Tibial nerve (tissue), 4 donors: ENCODE data around the gene ATRNL1. TPM values are rescaled to one million over a fixed set of nuclear protein-coding genes. Genes with fewer than 3 reads are reported as not detected.

ENCODE experiments used
- DNase-seq, 2 donors: peaks; one replicate each; pipeline ENCODE4 v3.0.0-alpha.2; 2019; ENCODE audit warnings: low spot score in 2 of 2
- H3K27ac ChIP-seq, 4 donors: fragments of 200-600 bp; sonication (generic) in 3 of 4; one replicate each; pipeline ENCODE4 v1.5.1; 2017 to 2019; ENCODE audit warnings: mild to moderate bottlenecking in 1 of 4
- H3K27me3 ChIP-seq, 2 donors: fragments of 200-600 bp; sonication (generic) in 1 of 2; one replicate each; pipeline versions ENCODE4 v1.5.1 to v1.6.0; 2017 to 2019
- H3K36me3 ChIP-seq, 3 donors: fragments of 200-600 bp; sonication (generic); one replicate each; pipeline ENCODE4 v1.5.1; 2018 to 2019
- H3K4me1 ChIP-seq, 4 donors: fragments of 200-600 bp; sonication (generic) in 3 of 4; one replicate each; pipeline ENCODE4 v1.5.1; 2017 to 2019
- H3K4me3 ChIP-seq, 4 donors: fragments of 200-600 bp; sonication (generic) in 3 of 4; one replicate each; pipeline ENCODE4 v1.5.1; 2017 to 2019; ENCODE audit warnings: mild to moderate bottlenecking in 1 of 4, moderate library complexity in 1 of 4
- H3K9me3 ChIP-seq, 4 donors: fragments of 200-600 bp; sonication (generic) in 3 of 4; one replicate each; pipeline ENCODE4 v1.5.1; 2017 to 2019
- CTCF ChIP-seq, 5 experiments: fragments of 200-600 bp in 3 of 5; fragments of 450-650 bp in 2 of 5; sonication (generic) in 3 of 5; IDR thresholded peaks; one replicate each; pipeline ENCODE4 v1.5.1; 2016 to 2019; ENCODE audit warnings: antibody characterized with exemption in 5 of 5, mild to moderate bottlenecking in 3 of 5, moderate library complexity in 2 of 5
- EP300 ChIP-seq, 2 donors: sonication (generic); formaldehyde crosslinking; IDR thresholded peaks; one replicate each; pipeline ENCODE4 v1.6.1; 2017; ENCODE audit warnings: antibody characterized with exemption in 2 of 2, mild to moderate bottlenecking in 1 of 2
- POLR2A ChIP-seq, 2 donors: fragments of 450-650 bp; IDR thresholded peaks; one replicate each; pipeline ENCODE4 v1.6.1; 2017; ENCODE audit warnings: antibody characterized with exemption in 2 of 2, mild to moderate bottlenecking in 2 of 2, moderate library complexity in 2 of 2
- WGBS, 2 donors: methylation state at CpG; one replicate each; pipeline ENCODE4 v1.1.5; 2018; 5-methylcytosine and 5-hydroxymethylcytosine counted together
- total RNA-seq, 4 donors: library from RNA; depleted of rRNA; stranded (reverse); fragments of >200 nt; gene quantifications; one replicate each; pipeline ENCODE4 v1.1.0, GENCODE V29; 2016

Gene ATRNL1
- total RNA-seq, 4 donors from 2014 or later = 1.0 to 5.4 (median 2.7) TPM

DNA sequence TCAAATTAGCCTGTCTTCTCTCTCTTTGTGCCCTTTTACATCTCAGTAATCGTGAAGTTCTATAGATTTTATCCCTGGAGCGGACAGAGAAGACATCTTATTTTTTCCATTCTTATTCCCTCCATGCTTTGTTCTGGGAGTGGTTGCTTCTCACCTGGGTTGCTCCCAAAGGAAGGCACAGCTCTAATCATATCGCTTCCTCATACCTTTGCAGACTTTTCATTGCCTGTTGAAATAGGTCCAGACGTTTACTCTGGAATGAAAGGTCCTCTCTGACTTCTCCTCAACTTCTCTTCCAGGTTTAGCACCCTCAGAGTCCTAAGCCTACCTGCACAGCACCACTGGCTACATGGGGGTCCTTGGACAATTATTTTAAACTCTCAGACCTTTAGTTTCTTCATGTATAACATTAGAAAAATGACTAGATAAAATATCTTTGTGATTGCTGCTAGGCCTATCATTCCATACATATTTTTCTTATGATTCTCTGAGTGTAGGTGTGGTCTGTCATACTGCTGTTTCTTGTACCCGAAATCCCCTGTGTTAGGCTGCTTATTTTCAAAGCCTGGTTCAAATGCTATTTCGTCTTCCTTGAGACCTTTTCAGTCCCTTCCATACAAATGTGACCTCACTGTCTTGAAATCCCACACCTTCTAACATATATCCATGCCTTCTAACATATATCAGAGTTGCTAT, 761.7 kb downstream of the ATRNL1 start:
- Histone ChIP-seq H3K27ac (no peak overlapping the region), H3K4me3 (no peak overlapping the region), H3K27me3 (no peaks in the 10 kb centered on the region), H3K9me3 (peaks cover 0 to 4% (median 0%) of the 10 kb centered on the region in 4 donors), H3K4me1 (no peaks in the 10 kb centered on the region), H3K36me3 (no peaks in the 10 kb centered on the region)
- WGBS, 2 donors = 80 to 85% methylated on average over 6 of the region's 6 CpGs
- DNase-seq = no peak
- TF ChIP-seq POLR2A (IDR thresholded peaks at IDR 0.05) (no peak), CTCF (IDR thresholded peaks at IDR 0.05) (no peak), EP300 (IDR thresholded peaks at IDR 0.05) (no peak)

- Histone ChIP-seq H3K36me3 (no peaks in the 10 kb centered on the region), H3K4me1 (no peaks in the 10 kb centered on the region), H3K4me3 (no peak overlapping the region), H3K27me3 (no peaks in the 10 kb centered on the region), H3K27ac (no peak overlapping the region), H3K9me3 (peaks cover 0 to 4% (median 0%) of the 10 kb centered on the region in 4 donors)
- no peak for DNase-seq
- WGBS, 2 donors = 86 to 93% methylated on average over 6 of the region's 6 CpGs
- TF ChIP-seq POLR2A (IDR thresholded peaks at IDR 0.05) = no peak
- no peak for TF ChIP-seq EP300 (IDR thresholded peaks at IDR 0.05)
Observed at GRCh38 chr10:115856580-115856979, 763.4 kb downstream of the ATRNL1 start.

DNA sequence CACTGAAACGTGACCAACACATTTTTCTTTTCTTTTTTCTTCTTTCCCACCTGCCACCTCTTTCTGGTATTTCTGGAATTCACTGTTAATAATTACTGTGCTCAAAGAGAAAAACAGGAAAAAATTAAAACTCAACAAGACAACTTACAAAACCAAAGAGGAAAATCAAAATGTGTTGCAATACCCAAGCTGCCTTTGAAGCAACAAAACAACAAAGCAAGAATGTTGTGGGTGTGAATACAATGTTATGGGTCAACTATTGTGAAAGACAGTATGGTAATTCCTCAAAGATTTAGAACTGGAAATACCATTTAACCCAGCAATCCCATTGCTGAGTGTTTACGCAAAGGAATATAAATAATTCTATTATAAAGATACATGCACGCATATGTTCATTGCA, 764.7 kb downstream of the ATRNL1 start:
- H3K4me1 ChIP-seq = no peaks in the 10 kb centered on the region
- no peaks in the 10 kb centered on the region for H3K27me3 ChIP-seq
- H3K36me3 ChIP-seq = no peaks in the 10 kb centered on the region
- TF ChIP-seq CTCF (IDR thresholded peaks at IDR 0.05) = no peak
- TF ChIP-seq EP300 (IDR thresholded peaks at IDR 0.05) = no peak
- no peak for TF ChIP-seq POLR2A (IDR thresholded peaks at IDR 0.05)
- peaks cover 0 to 4% (median 0%) of the 10 kb centered on the region in 4 donors for H3K9me3 ChIP-seq
- no peak overlapping the region for H3K27ac ChIP-seq
- no peak overlapping the region for H3K4me3 ChIP-seq
- WGBS, 2 donors = 40 to 62% methylated on average over 3 of the region's 3 CpGs
- DNase-seq = no peak

DNA sequence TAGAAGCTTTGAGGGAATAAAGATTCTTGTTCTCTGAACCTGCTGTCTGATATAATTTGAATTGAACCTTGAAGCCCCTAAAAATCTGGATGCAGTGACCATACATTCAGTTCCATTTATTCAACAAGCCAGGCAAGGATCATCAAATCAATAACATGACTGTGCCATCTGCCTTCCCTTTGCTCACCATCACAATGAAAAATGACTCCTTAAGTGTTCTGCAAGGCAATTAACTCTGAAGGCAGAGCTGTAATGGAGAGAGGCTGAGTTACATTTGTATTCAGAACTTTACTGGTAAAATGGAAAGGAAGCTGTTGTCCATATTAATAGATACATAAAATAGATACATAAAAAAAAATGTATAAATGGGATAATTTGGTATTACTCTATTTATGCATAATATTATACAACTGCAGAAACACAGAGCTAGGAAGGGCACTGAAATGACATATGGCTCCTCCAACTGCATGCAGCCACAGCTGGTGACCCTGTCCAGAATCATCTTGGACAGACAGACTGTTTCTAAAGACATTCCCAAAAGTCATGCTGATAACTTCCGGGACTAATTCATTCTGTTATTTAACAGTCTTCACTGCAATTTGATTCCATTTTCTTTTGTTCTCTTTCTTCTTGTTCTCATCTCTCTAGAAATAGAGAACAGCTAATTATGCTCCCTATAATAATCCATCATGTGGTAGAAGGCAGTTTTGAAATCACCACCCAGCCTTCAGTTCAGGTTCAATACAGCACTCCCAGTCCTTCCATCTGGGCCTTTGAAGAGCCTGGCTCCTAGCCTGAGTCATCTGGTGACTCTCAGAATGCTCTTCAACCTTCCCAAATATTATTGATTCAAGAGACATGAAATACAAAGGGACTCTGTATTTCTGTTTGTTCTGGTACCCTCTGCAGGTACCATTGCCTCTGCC, 767.3 kb downstream of the ATRNL1 start:
- Histone ChIP-seq H3K36me3 (no peaks in the 10 kb centered on the region), H3K4me1 (no peaks in the 10 kb centered on the region), H3K27ac (no peak overlapping the region), H3K9me3 (peaks cover 0 to 4% (median 0%) of the 10 kb centered on the region in 4 donors), H3K27me3 (no peaks in the 10 kb centered on the region), H3K4me3 (no peak overlapping the region)
- DNase-seq = no peak
- WGBS, 2 donors = 71 to 73% methylated on average over 1 of the region's 1 CpG
- TF ChIP-seq POLR2A (IDR thresholded peaks at IDR 0.05) (no peak), CTCF (IDR thresholded peaks at IDR 0.05) (no peak), EP300 (IDR thresholded peaks at IDR 0.05) (no peak)

GRCh38 chr10:115861455-115861854, 768.3 kb downstream of the ATRNL1 start:
- Histone ChIP-seq H3K4me3 (no peak overlapping the region), H3K27me3 (no peaks in the 10 kb centered on the region), H3K4me1 (no peaks in the 10 kb centered on the region), H3K9me3 (peaks cover 0 to 4% (median 0%) of the 10 kb centered on the region in 4 donors), H3K36me3 (no peaks in the 10 kb centered on the region), H3K27ac (no peak overlapping the region)
- WGBS, 2 donors = 78 to 80% methylated on average over 2 of the region's 2 CpGs
- TF ChIP-seq EP300 (IDR thresholded peaks at IDR 0.05) (no peak), POLR2A (IDR thresholded peaks at IDR 0.05) (no peak), CTCF (IDR thresholded peaks at IDR 0.05) (no peak)
- no peak for DNase-seq
